ENCODE data around the gene INKA1. TPM values are rescaled to one million over a fixed set of nuclear protein-coding genes. Genes with fewer than 3 reads are reported as not detected.

Gene INKA1
- polyA plus RNA-seq, 4 donors = 8.8 to 18.4 (median 12.7) TPM

DNA sequence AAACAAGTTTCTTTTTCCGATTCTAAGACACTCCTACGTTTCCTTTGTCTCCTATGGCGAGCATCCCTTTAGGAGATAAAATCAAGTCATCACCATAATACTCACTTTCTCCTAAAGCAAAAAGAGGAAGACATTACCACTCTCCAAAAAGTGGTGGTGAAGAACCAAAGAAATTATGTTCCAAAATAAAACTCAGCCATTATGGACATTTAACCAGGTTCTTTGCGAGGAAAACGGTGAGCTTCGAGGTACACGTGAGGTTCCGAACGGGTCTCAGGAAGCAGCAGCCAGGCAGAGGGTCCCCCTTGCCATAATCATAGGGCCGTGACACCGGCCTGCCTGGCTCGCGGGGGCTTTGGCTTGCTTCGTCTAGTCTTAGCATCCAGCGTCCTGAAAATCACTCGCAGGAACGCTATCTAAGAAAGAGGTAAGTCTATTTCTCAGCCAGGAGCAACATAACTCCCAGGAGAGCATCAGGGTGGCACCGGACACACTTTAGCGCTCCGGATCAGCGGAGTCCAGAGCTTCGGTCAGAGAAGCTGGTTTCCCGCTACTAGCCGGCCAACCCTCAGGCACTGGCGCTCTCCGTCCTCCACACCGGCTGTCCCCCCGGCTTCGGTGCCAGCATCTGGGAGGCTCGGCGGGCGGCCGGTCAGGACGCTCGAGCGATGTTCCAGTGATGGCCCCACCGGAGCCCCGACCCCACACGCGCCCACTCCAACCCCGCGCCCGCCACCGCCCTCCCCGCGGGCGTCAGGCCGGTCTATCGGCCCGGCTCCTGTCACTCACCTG is 17.3 kb upstream of the INKA1 start:
- peak in 1 of 4 donors; percentile 56 for DNase-seq (ENCODE audit: low read depth in 4 of 4, low spot score in 2 of 4)

DNA sequence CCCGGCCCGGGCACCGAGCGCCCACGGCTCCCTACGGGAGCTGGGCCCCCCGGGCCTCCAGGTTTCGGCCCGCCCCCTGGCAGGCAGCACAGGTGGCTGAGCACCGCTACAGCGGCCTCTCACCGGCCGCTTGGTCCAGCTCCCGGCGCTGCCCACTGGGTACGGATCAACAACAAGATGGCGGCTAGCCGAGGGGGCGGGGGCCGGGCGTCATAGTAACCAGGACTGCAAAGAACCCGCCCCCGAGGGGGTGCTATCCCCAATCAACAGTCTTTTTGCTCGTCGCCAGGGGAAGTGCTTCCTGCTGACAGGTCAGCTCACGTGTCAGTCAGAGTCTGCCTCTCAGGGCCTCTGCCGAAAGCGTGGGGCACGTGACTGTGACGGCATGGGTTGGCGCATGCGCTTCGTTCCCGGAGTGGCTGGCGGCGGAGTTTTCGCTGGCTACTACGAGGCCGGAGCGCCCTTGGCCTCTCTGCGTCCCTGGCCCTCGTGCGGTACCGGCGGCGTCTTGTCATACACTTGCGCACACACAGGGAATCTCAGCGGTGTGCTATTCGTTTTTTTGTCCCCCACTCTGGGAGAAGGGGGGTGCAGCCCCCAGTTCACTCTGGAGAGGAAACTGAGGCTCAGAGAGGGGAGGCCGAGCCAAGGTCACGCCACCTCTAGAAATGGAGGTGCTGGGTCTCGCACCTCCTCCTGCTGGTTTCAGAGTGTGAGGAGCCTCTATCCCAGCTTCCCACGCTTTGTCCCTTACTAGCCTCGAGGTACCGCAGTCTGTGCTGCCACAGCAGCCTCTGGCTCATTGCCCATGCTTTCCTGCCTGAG is 16.5 kb upstream of the INKA1 start, which contains the start of gene IP6K1:
Gene IP6K1, minus strand, starts transcription at position 186 of the 825 bp plus-strand sequence. CDS start 38,502 bp downstream, outside the sequence.
- DNase-seq (ENCODE audit: low read depth in 4 of 4, low spot score in 2 of 4) = peak; percentile 98 to 100 (median 100)

- DNase-seq (ENCODE audit: low read depth in 4 of 4, low spot score in 2 of 4) = no peak
Measured at GRCh38 chr3:49787182-49787464, 15.9 kb upstream of the INKA1 start.

GRCh38 chr3:49787536-49787935 is 15.5 kb upstream of the INKA1 start:
- no peak for DNase-seq (ENCODE audit: low read depth in 4 of 4, low spot score in 2 of 4)

DNA sequence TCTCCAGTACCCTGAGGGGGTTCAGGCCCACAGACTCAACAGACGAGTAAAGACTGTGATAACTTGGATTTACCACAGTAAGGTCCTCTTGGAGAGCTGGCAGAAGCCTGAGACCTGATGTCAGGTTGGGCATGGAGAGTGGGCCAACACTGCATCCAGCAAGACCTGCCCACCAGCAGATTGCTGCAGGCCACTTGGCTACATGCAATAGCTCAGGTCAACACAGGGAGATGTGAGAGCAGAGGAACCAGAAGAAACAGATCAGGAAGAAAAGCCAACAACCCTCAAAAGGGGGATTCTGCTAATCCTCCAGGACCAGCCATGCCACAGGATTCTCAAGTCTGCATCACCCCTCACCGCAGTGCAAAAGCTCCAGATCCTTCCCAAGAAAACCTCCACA is 15.0 kb upstream of the INKA1 start:
- no peak for DNase-seq (ENCODE audit: low read depth in 4 of 4, low spot score in 2 of 4)

GRCh38 chr3:49790626-49791411 is 12.2 kb upstream of the INKA1 start:
- DNase-seq (ENCODE audit: low read depth in 4 of 4, low spot score in 2 of 4) = no peak

DNA sequence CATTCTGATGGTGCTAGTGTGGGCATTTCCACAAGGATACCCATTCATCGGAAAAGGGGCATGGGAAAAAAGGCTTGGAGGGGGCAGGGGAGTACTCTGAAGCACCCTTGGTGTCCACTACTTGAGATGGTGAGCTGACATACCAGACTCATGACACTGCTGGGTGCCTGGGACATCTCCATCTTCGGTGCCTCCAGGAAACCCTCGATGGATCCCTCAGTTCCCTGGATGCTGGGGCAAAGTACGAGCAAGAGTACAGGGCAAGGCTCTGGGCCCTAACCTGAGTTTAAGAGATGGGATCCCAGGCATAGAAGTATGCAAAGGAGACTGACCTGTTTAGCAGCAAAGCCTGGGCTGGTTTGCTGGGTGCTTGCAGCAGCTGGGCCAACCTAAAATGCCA is 11.5 kb upstream of the INKA1 start:
- no peak for DNase-seq (ENCODE audit: low read depth in 4 of 4, low spot score in 2 of 4)

GRCh38 chr3:49792371-49793150 is 10.5 kb upstream of the INKA1 start:
- no peak for DNase-seq (ENCODE audit: low read depth in 4 of 4, low spot score in 2 of 4)

- DNase-seq (ENCODE audit: low read depth in 4 of 4, low spot score in 2 of 4) = no peak
Measured at GRCh38 chr3:49793486-49794085, 9.5 kb upstream of the INKA1 start.

DNA sequence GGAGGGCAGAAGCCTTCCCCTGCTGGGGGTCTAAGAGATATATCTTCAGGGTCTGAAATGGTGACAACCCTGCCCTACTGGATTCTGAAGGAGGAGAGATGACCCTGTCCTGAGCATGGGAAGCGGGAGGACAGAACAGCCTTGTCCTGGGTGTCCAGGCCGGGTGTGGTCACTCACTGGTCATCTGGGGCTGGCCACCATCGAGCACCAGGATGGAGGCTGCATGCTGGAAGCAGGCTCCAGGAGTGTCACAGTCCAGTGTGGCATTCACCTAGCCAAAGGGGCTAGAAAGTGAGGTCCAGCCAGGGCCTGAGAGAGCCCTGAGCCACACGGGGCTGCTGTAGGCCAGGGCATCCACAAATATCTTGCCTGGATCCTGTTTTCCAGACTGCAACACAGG is 8.6 kb upstream of the INKA1 start:
- no peak for DNase-seq (ENCODE audit: low read depth in 4 of 4, low spot score in 2 of 4)

DNA sequence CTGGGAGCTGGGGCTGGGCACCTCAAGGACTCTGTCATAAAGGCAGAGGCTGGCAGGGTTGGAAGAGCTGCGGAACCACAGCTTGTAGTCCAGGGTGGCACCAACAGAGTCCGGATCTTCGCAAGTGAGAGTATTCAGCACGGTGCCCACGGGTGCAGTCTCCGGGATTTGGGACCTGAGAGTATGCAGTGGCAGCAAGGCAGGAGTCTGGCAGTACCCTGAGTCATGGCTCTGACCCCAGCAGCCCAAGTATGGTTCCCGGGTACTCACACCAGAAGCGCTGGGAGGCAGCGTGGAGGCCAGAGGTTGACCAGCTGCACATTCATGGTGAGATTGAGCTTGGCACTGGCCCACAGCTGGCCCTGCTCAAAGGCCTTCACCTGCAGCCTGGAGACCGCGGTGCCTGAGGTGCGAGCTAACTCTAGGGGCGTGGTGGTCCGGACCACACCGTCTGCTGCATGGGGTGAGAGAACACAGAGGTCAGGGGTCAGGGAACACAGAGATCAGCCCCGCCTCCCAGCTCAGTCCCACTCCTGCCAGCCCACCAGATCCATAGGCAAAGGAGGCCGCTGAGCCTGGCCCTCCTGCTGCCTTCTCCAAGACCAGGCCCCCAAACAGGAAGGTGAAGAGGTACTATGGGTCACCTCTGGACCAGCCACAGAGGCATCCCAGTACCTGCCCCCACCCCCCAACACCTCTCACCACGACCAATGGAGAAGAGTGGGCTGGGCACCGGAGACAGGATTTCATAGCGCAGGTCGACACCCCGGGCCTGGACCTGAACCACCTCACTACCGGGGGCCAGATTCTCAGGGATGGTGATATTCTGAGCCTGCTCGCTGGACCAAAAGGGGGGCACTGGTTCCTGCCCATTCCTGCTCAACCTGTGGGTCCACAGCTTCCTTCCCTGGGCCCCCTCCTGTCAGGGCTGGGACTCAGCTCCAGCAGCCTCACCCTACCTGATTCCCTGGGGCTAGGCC is 7.8 kb upstream of the INKA1 start:
- no peak for DNase-seq (ENCODE audit: low read depth in 4 of 4, low spot score in 2 of 4)

DNA sequence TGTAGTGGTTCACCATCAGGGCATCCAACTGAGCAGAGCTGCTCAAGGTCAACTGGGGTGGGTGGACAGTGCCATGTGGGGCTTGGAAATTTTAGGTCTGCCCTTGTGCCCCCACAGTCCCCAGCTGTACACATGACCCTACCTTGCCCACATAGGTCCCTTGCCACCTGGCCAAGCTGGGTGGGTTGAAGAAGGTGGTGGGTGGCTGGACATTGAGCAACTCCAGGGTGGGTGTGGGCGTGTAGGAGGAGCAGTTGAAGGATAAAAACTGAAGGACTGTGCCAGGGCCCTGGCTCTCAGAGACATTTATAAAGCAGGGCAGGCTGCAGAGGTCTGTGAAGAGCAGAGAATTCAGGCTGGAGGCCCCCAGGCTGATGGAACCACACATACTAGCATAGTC is 4.0 kb upstream of the INKA1 start:
- no peak for DNase-seq (ENCODE audit: low read depth in 4 of 4, low spot score in 2 of 4)

- DNase-seq (ENCODE audit: low read depth in 4 of 4, low spot score in 2 of 4) = no peak
Measured at GRCh38 chr3:49799761-49800160, 3.3 kb upstream of the INKA1 start, which contains the start of gene CDHR4. Gene CDHR4 (minus strand): TSS chr3:49799873. CDS start chr3:49799812, 61 bp downstream.

DNA sequence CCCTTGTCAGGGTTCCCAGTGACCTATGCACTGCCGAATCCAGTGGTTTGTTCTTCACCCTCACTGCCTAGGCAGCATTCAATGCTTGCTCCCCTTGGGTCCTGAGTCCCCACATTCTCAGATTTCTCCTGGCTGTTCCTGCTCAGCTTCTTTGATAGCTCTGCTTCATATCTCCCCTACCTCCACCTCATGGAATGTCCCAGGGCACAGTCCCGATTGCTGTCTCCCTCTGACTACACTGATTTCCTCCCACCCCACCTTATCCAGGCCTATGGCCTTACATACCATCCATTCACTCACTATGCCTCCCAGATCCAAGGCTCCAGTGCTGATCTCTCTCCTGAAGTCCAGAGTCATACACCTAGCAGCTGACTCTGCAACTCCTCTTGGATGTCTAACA is 1.9 kb upstream of the INKA1 start:
- no peak for DNase-seq (ENCODE audit: low read depth in 4 of 4, low spot score in 2 of 4)

- peak in 2 of 4 donors; percentile 55 to 58 for DNase-seq (ENCODE audit: low read depth in 4 of 4, low spot score in 2 of 4)
Measured at GRCh38 chr3:49803465-49804140, 542 bp downstream of the INKA1 start.

DNA sequence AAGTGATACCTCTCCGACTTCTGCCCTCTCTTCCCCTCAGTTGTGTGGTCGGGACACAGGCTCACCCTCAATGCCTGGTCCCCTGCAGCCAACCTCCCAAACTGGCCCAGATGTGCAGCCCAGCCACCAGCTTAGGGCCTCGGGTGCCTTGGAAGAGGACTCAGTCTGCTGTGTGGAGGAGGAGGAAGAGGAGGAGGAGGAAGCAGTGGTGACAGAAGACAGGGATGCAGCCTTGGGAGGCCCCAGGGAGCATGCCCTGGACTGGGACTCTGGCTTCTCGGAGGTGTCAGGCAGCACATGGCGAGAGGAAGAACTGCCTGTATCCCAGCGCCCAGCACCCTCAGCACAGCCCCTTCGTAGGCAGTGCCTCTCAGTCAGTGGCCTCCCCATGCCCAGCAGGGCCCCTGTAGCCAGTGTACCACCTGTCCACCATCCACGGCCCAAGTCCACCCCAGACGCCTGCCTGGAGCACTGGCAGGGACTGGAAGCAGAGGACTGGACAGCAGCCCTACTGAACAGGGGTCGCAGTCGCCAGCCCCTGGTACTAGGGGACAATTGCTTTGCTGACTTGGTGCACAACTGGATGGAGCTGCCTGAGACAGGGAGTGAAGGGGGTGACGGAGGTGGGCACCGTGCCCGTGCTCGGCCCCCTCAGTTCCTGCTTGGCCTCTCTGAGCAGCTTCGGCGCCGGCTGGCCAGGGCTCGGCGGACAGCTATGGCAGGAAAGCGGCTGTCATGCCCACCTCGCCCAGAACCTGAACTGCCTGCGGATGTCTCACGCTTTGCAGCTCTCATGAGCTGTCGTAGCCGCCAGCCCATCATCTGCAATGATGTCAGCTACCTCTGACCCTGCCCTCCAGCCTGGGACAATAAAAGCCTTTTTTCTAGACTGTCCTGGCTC is 1.3 kb downstream of the INKA1 start:
- DNase-seq (ENCODE audit: low read depth in 4 of 4, low spot score in 2 of 4) = no peak

- peak; percentile 34 to 76 (median 66) for DNase-seq (ENCODE audit: low read depth in 4 of 4, low spot score in 2 of 4)
Measured at GRCh38 chr3:49805367-49805782, 2.3 kb downstream of the INKA1 start.

Measured in left renal cortex interstitium (tissue), 4 donors.